NCI-H2196 (cell line): ENCODE measurements around the gene TPPP.

Experiments
- DNase-seq: peaks from one replicate; lab custom pipeline; 2025; ENCODE audit not compliant: unreplicated experiment; lab: John Stamatoyannopoulos, UW

Gene TPPP

GRCh38 chr5:647311-647710 is 45.8 kb downstream of the TPPP start:
- no peak for DNase-seq

- DNase-seq = no peak
Observed at GRCh38 chr5:646396-647201, 46.6 kb downstream of the TPPP start.

GRCh38 chr5:645421-645820 is 47.7 kb downstream of the TPPP start:
- DNase-seq = no peak

GRCh38 chr5:644971-645370 is 48.2 kb downstream of the TPPP start:
- DNase-seq = no peak

GRCh38 chr5:644509-644908 is 48.6 kb downstream of the TPPP start:
- DNase-seq = no peak

- no peak for DNase-seq
Observed at GRCh38 chr5:643811-644271, 49.3 kb downstream of the TPPP start.

- DNase-seq = no peak
Observed at GRCh38 chr5:643351-643801, 49.8 kb downstream of the TPPP start.

- DNase-seq = no peak
Observed at GRCh38 chr5:642481-642880, 50.7 kb downstream of the TPPP start.

- no peak for DNase-seq
Observed at GRCh38 chr5:641331-641765, 51.8 kb downstream of the TPPP start.

- no peak for DNase-seq
Observed at GRCh38 chr5:640461-641330, 52.5 kb downstream of the TPPP start.

GRCh38 chr5:639584-640213 is 53.5 kb downstream of the TPPP start:
- DNase-seq = no peak

- no peak for DNase-seq
Observed at GRCh38 chr5:639253-639530, 54.0 kb downstream of the TPPP start.

- no peak for DNase-seq
Observed at GRCh38 chr5:638501-639252, 54.5 kb downstream of the TPPP start.

- DNase-seq = no peak
Observed at GRCh38 chr5:637581-638450, 55.3 kb downstream of the TPPP start.

GRCh38 chr5:636951-637350 is 56.2 kb downstream of the TPPP start:
- DNase-seq = no peak

- no peak for DNase-seq
Observed at GRCh38 chr5:635306-636055, 57.7 kb downstream of the TPPP start.

GRCh38 chr5:634191-634590 is 59.0 kb downstream of the TPPP start:
- no peak for DNase-seq

- no peak for DNase-seq
Observed at GRCh38 chr5:633501-633955, 59.6 kb downstream of the TPPP start.
